Right atrium auricular region (tissue), 2 donors: ENCODE measurements around the gene PNPLA1. TPM values are rescaled to one million over a fixed set of nuclear protein-coding genes. Genes with fewer than 3 reads are reported as not detected.

Source experiments
- DNase-seq: peaks from one replicate; pipeline ENCODE4 v3.0.0-alpha.2; 2019; ENCODE audit warnings: low spot score
- H3K27ac ChIP-seq, 2 donors: fragments of 200-600 bp; sonication (generic); 1 replicate in 1 of 2; 2 replicates in 1 of 2; pipeline ENCODE4 v1.5.1; 2016 to 2019
- H3K27me3 ChIP-seq, 2 donors: fragments of 200-600 bp; sonication (generic); one replicate each; pipeline versions ENCODE4 v1.5.1 to v1.6.0; 2017 to 2019
- H3K36me3 ChIP-seq: fragments of 200-600 bp; sonication (generic); one replicate; pipeline ENCODE4 v1.5.1; 2016
- H3K4me1 ChIP-seq, 2 donors: fragments of 200-600 bp; sonication (generic); one replicate each; pipeline versions ENCODE4 v1.5.1 to v1.6.0; 2017 to 2019
- H3K4me3 ChIP-seq, 2 donors: fragments of 200-600 bp; sonication (generic); 1 replicate in 1 of 2; 2 replicates in 1 of 2; pipeline ENCODE4 v1.5.1; 2017 to 2019; ENCODE audit warnings: mild to moderate bottlenecking in 1 of 2, moderate library complexity in 1 of 2
- H3K9me3 ChIP-seq, 2 donors: fragments of 200-600 bp; sonication (generic); one replicate each; pipeline ENCODE4 v1.5.1; 2019
- CTCF ChIP-seq, 2 donors: fragments of 200-600 bp; sonication (generic); IDR thresholded peaks; one replicate each; pipeline ENCODE4 v1.5.1; 2019; ENCODE audit warnings: antibody characterized with exemption in 2 of 2
- total RNA-seq, 2 donors: library from RNA; depleted of rRNA; stranded (reverse); fragments of >200 nt; gene quantifications; one replicate each; pipeline ENCODE4 v1.1.0, GENCODE V29; 2016

Gene PNPLA1
- total RNA-seq, 2 donors from 2014 or later, result 0.20 TPM; not detected in 1

DNA sequence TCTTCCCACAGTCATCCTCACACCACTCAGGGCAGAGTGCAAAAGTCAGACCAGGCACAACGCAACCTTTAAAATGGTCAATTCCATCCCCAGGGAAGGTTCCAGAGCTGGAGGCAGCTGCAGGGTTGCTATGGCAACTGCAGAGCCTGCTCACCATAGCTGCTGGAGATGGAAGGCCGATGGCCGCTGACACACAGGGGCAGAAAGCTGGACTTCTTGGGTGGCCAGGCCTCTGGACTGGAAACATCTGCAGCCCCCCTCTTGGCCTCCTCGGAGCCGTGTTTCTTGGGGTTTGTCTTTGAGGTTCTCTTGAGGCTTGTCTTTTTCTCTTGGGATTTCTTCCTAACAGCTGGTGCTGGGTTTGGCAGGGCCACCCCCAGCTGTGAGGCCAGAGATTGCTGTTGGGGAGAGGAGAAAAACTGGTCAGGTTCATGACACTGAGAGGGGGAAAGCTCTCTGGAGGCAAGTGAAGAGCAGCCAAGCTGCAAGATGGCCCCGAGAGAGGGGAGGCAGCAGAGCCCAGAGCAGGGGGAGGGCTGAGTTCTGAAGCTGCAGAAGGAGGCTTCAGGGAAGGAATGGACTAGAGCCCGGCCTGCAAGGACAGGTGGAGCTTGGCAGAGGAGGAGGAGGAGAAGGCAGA is 56.6 kb downstream of the PNPLA1 start:
- Histone ChIP-seq H3K27ac (no peak overlapping the region), H3K27me3 (no peaks in the 10 kb centered on the region), H3K4me1 (no peaks in the 10 kb centered on the region), H3K9me3 (no peaks in the 10 kb centered on the region), H3K36me3 (no peaks in the 10 kb centered on the region), H3K4me3 (no peak overlapping the region)
- no peak for DNase-seq
- TF ChIP-seq CTCF (IDR thresholded peaks at IDR 0.05), result no peak

GRCh38 chr6:36327226-36327918 is 57.5 kb downstream of the PNPLA1 start:
- no peak for DNase-seq
- no peaks in the 10 kb centered on the region for H3K36me3 ChIP-seq
- no peak overlapping the region for H3K27ac ChIP-seq
- H3K4me3 ChIP-seq, result no peak overlapping the region
- no peaks in the 10 kb centered on the region for H3K27me3 ChIP-seq
- TF ChIP-seq CTCF (IDR thresholded peaks at IDR 0.05), result no peak
- no peaks in the 10 kb centered on the region for H3K4me1 ChIP-seq
- H3K9me3 ChIP-seq, result no peaks in the 10 kb centered on the region

- H3K4me1 ChIP-seq, result no peaks in the 10 kb centered on the region
- no peaks in the 10 kb centered on the region for H3K9me3 ChIP-seq
- no peak for TF ChIP-seq CTCF (IDR thresholded peaks at IDR 0.05)
- H3K27ac ChIP-seq, result no peak overlapping the region
- no peak overlapping the region for H3K4me3 ChIP-seq
- H3K36me3 ChIP-seq, result no peaks in the 10 kb centered on the region
- no peak for DNase-seq
- no peaks in the 10 kb centered on the region for H3K27me3 ChIP-seq
These were observed 58.0 kb downstream of the PNPLA1 start for GRCh38 chr6:36327919-36328236.

- Histone ChIP-seq H3K36me3 (no peaks in the 10 kb centered on the region), H3K27ac (no peak overlapping the region), H3K4me3 (no peak overlapping the region), H3K4me1 (peaks cover 0 to 6% of the 10 kb centered on the region in 2 donors), H3K9me3 (no peaks in the 10 kb centered on the region), H3K27me3 (no peaks in the 10 kb centered on the region)
- DNase-seq, result no peak
- no peak for TF ChIP-seq CTCF (IDR thresholded peaks at IDR 0.05)
These were observed 58.7 kb downstream of the PNPLA1 start for GRCh38 chr6:36328600-36328999.

- no peaks in the 10 kb centered on the region for H3K9me3 ChIP-seq
- peaks cover 0 to 6% of the 10 kb centered on the region in 2 donors for H3K27me3 ChIP-seq
- no peak for DNase-seq
- H3K4me3 ChIP-seq, result no peak overlapping the region
- peaks cover 0 to 18% of the 10 kb centered on the region in 2 donors for H3K4me1 ChIP-seq
- TF ChIP-seq CTCF (IDR thresholded peaks at IDR 0.05), result no peak
- no peak overlapping the region for H3K27ac ChIP-seq
- H3K36me3 ChIP-seq, result no peaks in the 10 kb centered on the region
These were observed 60.0 kb downstream of the PNPLA1 start for GRCh38 chr6:36329798-36330291.
